Thoracic aorta endothelial cell (primary cell): Measurements from ENCODE around the gene ZBED1. TPM values are rescaled to one million over a fixed set of nuclear protein-coding genes. Genes with fewer than 3 reads are reported as not detected.

Source experiments
- total RNA-seq: library from RNA; depleted of rRNA; stranded (reverse); fragments of >200 nt; gene quantifications from 2 replicates; pipeline ENCODE4 v1.2.3, GENCODE V29; 2012

ZBED1 gene
- total RNA-seq: 41.8 and 51.0 TPM in 2 replicates

DNA sequence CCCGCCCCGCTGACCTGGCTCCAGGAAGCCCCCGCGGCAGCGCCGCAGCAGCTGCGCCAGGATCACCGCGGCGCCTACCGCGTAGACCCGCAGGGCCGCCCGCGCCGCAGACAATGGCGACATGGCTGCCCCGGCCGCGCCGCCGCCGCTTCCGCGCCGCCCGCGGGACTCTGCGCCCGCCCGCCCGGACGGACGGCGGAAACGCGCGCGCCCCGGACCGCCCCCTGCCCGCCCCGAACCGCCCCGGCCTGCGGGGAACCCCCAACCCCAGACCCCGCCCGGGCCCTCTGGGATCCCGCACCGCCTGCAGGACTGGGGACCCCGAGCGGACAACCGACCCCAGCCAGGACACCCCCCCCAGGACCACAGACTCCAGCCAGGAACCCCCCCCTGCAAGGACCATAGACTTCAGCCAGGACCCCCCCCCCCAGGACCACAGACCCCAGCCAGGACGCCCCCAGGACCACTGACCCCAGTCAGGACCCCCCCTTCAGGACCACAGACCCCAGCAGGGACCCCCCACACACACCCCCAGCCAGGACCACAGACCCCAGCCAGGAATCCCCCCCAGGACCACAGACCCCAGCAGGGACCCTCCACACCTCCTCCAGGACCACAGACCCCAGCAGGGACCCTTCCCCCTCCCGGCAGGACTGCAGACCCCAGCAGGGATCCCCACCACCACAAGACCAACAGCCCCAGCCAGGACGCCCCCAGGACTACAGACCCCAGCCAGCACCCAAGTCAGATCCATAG is at the start of gene ZBED1, which contains the start of gene DHRSX:
Gene ZBED1 (minus strand): TSS at position 174 of the 756 bp plus-strand sequence. CDS start 10,257 bp downstream, outside the sequence.
Gene DHRSX (minus strand): TSS at position 174 of the 756 bp plus-strand sequence. CDS start 51 bp downstream, at position 123.

Other genes starting within 250 kb of the ZBED1 start
- gene DHRSX, start within 50 bp of the ZBED1 start, total RNA-seq: 22.2 and 26.4 TPM in 2 replicates
- 344 and 508 TPM in 2 replicates for gene CD99, start 190.3 kb upstream of the ZBED1 start, total RNA-seq